K562 (cell line): Measurements from ENCODE around the gene TERT. TPM values are rescaled to one million over a fixed set of nuclear protein-coding genes. Genes with fewer than 3 reads are reported as not detected.

ENCODE experiments used
- ZFX ChIP-seq: sonication (generic); formaldehyde crosslinking; IDR thresholded peaks from 2 replicates; pipeline ENCODE4 v1.8.0; 2022; ENCODE audit warnings: mild to moderate bottlenecking, missing genetic modification reagents, moderate library complexity
- ZNF407 ChIP-seq: fragments of 450-650 bp; IDR thresholded peaks from 2 replicates; pipeline ENCODE4 v1.6.1; 2016; ENCODE audit warnings: low read depth
- polyA plus RNA-seq, 8 experiments: library from polyadenylated mRNA; depleted of rRNA in 4 of 8; stranded (reverse) in 5 of 8; unstranded in 3 of 8; fragments of >200 nt; fragmentation: Nextera tagmentation in 2 of 8; fragmentation: Illumina TruSeq in 1 of 8; extraction: Ambion mirVana in 2 of 8; extraction: Trizol in 1 of 8; gene quantifications; 2 replicates each; pipeline versions ENCODE4 v1.2.1 to v1.2.3, GENCODE V29; 2011 to 2014; ENCODE audit warnings: inconsistent platforms in 1 of 8, missing spikeins in 1 of 8
- total RNA-seq, 7 experiments: library from RNA; depleted of rRNA in 6 of 7; stranded (reverse); fragments of >200 nt in 6 of 7; fragmentation: Illumina TruSeq in 2 of 7; extraction: Trizol in 2 of 7; gene quantifications; 2 replicates each; pipeline versions ENCODE4 v1.2.1 to v1.2.3, GENCODE V29; 2011 to 2021; ENCODE audit warnings: low replicate concordance in 1 of 7

Gene TERT
- total and polyA plus RNA-seq, 9 of the 15 experiments (the other 6 are each of a cell fraction or from before 2014, with no cell fraction given), result 0.08 to 4.5 (median 0.98) TPM; not detected in 1

DNA sequence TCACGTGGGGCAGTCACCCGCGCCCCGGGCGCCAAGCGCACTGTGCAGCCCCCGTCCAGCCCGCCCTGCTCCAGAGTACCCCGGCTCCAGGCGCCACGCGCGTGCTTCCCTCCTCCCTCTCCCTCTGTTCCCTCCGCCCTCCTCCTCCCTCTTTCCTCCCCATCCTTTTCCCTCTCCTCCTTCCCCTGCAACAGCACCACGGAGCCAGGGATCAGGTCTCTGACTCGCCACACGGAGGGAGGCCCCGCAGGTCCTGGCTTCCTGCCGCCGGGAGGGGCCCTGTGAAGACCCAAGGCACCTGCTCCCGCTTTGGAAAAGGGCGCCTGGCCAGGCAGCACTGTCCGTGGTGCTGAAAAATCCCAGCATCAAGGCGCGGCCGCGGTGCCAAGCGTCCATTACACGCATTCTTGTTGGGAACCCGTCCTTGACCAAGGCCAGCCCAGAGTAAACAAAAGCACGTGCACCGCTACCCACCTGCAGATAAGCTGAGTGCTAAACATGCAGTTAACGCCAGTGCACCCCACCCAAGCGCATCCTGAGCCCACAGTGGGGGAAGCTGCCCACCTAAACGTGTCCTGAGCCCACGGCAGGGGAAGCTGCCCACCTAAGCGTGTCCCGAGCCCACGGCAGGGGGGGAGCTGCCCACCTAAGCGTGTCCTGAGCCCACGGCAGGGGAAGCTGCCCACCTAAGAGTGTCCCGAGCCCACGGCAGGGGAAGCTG lies 48.0 kb downstream of the TERT start (continued):
- no peak for TF ChIP-seq ZNF407
- TF ChIP-seq ZFX (CRISPR knock-in tag), result no peak
